Hair follicular keratinocyte (primary cell): ENCODE data around the gene TSEN15. TPM values are rescaled to one million over a fixed set of nuclear protein-coding genes. Genes with fewer than 3 reads are reported as not detected.

ENCODE experiments used
- total RNA-seq: library from RNA; depleted of rRNA; stranded (reverse); fragments of >200 nt; gene quantifications from 2 replicates; pipeline ENCODE4 v1.2.3, GENCODE V29; 2015

TSEN15 gene
- total RNA-seq, result 49.4 and 55.9 TPM in 2 replicates

DNA sequence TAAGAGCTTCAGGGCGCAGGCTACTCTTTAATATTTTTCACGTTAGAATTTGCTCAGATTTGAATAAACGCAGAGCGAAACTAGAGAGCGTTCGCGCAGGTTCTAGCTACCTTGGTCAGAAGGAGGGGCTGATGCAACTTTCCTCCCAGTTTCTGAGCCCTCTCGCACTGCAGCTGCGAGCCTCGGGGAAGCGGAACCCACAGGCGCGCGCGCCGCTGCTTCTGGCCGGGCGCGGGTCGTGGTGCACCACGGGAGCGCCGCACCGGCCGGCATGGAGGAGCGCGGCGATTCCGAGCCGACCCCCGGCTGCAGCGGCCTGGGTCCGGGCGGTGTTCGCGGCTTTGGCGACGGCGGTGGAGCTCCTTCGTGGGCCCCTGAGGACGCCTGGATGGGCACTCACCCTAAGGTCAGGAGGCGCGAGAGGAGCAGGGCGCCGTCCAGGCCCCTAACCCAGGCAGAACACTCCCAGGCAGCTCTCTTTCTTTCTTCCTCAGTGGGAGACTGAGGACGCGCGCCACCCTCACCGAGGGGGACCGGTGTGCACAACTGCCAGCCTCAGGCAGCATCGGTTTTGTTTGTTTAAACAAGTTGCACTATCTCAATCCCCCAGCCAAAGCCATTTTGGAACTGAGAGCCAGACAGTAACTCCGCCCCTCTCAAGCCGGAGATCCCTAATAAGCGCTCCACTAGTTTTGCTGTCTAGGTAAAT, at the start of gene TSEN15:
TSS of gene TSEN15 (plus strand) at position 246 of the 709 bp plus-strand sequence. CDS start at position 272, 26 bp downstream.

Other genes starting within 250 kb of the TSEN15 start
- gene RGL1, start 246.6 kb upstream of the TSEN15 start, total RNA-seq, result 0.62 and 1.7 TPM in 2 replicates
- 0.08 TPM in 1 of 2 replicates, not detected in the other for gene COLGALT2, start 14.0 kb upstream of the TSEN15 start, total RNA-seq